Stimulated activated CD4-positive, alpha-beta T cell treated with anti-CD3 and anti-CD28 coated beads, TNF-alpha, amount 100 ng/mL, for 1 hour (primary cell): ENCODE results near the gene GRIN3B.

ENCODE experiments used
- DNase-seq, 3 donors: peaks; one replicate each; pipeline ENCODE4 v3.0.0-alpha.2; 2020; ENCODE audit warnings: low read depth in 3 of 3, low spot score in 1 of 3

Gene GRIN3B

DNA sequence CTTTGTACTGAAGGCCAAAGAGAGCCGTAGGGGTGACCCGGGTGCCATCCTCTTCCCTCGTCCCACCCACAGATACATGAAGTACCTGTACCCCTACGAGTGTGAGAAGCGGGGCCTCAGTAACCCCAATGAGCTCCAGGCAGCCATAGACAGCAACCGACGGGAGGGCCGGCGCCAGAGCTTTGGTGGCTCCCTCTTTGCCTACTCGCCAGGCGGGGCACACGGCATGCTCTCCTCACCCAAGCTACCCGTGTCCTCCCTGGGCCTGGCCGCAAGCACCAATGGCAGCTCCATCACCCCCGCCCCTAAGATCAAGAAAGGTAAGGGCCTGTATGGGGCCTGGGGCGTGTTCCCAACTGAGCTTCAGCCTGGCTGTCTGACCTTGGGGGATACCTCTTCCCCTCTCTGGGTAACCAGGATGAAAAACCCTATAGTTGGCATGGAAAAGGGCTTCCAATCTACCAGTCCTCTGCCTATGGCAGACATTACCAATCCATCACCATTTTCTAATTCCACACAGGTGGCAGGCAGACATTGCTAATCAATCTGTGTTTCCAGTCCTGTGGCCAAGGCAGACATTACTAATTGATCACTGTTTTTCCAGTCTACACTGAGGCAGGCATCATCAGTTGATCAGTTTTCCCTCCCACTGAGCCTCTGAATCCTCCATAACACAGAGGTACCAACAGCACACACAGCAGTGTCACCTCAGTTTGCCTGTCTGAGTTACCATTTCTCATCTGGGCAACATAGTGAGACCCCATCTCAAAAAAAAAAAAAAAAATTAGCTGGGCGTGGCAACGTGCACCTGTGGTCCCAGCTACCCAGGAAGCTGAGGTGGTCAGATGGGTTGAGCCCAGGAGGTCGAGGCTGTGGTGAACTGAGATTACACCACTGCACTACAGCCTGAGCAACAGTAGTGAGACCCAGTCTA lies 35.2 kb upstream of the GRIN3B start:
- no peak for DNase-seq

DNA sequence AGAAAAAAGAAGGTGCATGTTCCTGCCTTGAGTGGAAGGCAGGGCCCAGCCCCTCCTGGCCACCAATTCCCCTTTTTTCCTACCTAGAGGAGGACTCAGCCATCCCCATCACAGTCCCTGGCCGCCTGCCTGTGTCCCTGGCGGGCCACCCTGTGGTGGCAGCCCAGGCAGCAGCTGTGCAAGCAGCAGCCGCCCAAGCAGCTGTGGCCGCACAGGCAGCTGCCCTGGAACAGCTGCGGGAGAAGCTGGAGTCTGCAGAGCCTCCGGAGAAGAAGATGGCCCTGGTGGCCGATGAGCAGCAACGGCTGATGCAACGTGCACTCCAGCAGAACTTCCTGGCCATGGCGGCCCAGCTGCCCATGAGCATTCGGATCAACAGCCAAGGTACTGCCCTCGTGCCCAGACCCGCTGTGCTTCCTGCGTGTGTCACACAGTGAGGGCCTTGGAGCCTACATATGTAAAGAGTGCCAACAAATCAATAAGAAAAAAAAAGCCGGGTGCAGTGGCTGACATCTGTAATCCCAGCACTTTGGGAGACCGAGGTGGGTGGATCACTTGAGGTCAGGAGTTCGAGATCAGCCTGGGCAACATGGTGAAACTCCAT lies 33.6 kb upstream of the GRIN3B start:
- no peak for DNase-seq

DNA sequence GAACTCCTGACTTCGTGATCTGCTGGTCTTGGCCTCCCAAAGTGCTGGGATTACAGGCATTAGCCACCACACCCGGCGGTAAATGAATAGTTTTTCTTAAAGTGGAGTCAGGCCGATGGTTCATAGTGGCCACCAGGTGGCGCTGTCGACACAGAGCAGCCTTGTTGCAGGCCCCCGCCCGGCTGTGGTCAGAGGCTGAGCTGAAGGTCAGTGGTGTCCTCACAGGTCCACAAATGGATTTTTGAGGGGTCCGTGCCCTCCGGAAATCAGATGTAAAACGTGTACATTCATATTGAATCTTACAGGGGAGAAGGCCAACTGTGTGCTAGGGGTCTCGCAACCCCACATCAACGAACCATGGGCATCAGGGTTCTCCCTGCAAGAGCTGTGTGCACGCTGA lies 29.5 kb upstream of the GRIN3B start:
- DNase-seq: no peak

DNA sequence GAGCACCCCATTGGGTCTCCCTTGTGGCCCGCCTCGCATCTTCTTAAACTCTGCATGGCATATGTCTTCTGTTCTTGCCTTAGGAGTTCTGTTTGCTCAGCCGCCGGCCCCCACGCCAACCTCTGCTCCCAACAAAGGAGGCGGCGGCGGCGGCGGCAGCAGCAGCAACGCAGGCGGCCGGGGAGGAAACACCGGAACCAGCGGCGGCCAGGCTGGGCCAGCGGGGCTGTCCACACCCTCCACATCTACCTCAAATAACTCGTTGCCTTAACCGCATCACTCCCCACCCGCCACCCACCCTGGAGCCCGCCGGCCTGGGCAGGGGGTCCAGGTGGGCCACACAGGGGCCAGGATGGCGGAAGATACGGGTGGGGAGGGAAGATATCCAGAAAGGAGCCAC lies 28.4 kb upstream of the GRIN3B start:
- DNase-seq: no peak

DNA sequence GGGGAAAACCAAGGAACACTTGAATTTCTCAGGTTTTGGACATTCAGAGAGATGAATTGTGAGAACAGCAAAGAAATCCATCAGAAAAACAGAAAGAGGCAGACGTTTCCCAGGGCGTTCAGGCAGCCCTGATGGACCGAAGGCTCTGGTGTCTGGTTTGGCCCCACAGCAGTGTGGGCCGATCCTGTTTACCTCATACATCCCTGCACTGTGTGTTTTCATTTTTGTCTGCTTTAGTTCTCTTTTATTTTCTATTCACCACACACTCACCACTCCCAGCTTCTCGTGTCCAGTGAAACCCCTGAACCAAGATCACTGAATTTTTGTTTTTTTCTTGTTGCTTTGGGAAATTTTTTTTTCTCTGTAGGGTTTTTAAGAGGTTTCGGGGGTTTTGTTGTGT lies 27.9 kb upstream of the GRIN3B start:
- DNase-seq: no peak

DNA sequence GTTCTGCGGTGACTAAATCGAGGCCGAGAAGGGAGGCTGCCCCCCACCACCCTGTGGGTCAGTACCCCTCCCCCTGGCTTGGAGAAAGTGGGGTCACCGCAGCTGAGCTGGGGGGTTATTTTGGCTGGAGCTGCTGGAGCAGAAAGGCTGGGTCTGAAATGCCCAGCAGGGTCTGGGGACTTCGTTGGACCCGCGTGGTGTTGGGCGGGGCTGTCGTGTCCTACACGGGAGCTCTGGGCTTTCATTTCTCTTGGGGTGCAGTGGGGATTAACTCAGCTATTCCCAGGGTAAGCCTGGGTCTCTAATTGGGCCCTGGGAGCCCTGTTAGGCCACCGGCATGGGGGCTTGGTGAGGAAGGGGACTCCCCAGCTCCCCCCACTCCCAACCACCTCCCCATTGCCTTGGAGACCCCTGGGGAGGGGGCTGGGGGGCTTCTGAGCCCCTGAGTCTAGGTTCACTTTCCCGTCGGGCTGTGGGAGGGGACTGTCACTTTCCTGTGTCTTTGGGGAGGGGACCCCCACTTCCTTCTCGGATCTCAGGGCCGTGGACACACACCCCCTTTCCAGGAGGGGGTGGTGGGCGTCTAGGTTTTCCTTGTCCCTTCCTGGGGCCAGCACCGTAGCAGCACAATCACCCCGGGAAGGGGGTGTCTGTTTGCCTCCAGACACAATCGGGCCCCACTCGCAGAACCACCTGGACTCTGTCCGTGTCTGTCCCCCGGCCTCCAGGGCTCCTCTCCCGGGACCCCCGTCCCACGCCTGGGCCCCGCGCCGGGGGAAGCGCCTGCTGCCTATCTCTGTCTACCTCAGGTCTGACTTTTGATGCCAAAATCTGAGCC lies 26.3 kb upstream of the GRIN3B start:
- DNase-seq: no peak

DNA sequence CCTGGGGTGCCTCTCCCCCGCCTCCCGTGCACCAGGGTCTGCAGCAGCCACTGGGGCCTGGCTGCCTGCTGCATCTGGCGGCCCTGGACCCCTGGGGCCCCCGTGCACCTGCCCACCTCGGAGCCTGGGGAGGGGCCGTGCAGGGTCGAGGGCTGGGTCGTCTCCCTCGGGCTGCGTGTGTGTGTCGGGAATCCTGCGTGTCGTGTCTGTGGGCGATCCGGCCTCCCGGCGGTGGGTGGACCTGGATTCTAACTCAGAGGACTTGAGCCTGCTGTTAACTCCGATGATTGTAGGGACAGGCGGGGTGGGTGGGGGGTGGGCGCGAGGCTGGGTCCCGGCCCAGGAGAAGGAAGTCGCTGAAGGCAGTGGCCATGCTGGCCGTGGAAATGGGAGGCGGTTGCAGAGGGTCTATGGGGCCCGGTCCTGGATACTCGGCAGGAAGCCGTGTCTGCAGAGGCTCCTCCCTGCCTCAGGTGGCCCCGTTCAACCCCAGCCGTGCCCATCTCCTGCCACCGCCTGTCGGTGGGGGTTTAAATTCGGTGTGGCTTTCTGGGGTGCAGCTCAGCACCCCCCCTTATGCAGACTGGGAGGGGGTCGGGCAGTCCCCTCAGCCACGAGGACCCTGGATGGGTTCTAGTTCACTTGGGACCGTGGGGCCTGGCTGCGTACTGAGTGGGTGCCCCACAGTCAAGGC lies 25.5 kb upstream of the GRIN3B start:
- DNase-seq: no peak

DNA sequence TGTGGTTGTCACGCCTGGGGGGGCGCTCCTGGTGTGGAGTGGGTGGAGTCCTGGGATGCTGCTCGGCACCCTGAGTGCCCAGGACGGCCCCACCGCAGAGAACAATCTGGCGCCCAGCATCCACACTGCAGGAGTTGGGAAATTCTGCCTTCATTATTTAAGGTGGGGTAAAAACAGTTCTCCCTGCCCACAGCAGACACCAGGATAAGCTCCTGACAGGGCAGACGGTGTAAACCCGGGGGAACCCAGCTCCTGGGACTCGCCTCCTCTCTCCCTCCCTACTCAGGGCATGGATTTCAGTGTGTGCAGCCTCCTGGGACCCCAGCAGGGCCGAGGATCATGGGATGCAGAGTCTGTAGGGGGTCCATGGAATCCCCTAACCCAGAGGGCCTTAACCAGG lies 23.7 kb upstream of the GRIN3B start:
- DNase-seq: no peak

DNA sequence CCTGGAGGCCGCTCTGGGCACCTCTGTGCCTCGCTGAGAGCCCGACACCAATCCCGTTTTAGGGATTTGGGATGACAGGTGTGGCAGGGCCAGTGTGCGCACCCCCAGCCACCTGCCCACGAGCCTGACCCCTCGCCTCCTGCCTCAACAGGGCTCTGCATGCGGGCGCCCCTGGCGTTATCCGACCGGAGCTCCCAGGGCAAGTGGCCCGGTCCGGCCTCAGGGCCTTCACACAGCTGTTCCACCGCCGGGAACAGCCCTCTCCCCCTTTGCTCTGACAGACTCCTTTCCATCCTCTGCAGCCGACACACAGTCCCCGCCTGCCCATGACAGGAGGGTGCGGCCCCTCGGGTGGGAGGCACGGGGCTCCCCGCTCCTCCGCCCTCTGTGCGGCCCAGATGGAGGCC lies 23.2 kb upstream of the GRIN3B start:
- no peak for DNase-seq

DNA sequence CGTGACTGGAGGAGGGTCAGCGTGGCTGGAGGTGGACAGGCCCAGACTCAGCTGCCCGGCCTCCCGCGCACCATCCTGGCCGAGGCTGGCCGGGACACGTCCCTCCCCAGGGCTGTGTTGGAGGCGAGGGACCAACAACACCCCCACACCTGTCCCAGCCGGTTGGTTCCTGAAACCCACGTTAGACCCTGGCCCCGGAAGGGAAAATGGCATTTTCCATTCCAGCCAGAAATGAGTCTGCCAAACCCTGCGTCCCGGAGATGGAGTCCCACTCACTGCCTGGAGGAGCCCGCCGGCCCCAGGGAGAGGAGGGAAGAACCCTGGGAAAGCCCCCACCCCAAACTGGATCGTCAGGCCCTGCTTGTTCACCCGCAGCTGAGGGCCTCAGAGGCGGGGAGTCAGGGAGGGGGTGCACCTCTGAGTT lies 20.9 kb upstream of the GRIN3B start:
- no peak for DNase-seq

DNA sequence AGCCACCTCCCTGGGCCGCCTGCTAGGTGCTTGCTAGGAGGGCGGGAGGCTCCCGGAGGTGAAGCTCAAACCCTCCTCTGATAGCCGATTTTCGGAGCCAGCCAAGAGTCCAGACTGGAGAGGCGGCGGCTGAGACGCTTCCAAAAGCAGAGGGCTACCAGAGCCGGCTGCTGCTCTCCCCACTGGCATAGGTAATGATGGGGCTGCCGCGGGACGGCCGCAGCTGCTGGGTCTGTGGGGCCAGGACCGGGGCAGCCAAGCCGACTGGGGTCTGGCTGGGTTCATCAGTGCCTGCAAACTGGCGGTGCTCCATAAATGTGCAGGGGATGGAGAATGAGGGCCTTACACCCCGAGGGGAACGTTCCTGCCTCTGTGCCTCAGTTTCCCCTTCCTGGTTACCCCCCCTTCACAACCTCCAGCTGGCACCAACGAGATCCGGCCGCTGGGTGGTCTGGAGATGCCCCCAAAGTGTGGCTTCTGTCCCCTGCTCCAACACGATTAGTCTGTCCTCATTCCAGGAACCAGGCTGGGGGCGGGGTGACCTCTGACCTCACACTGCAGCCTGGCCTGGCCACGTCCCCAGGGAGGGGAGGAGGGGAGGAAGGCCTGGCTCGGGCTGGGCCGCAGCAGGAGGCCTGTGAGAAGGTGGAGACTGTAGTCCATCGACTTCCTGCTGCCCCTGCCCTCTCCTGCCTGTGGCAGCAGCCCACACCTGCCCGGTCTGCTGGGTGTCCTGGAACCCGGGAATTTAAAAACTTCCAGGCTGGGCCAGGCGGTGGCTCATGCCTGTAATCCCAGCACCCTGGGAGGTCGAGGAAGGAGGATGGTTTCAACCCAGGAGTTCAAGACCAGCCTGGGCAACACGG lies 19.9 kb upstream of the GRIN3B start:
- no peak for DNase-seq

DNA sequence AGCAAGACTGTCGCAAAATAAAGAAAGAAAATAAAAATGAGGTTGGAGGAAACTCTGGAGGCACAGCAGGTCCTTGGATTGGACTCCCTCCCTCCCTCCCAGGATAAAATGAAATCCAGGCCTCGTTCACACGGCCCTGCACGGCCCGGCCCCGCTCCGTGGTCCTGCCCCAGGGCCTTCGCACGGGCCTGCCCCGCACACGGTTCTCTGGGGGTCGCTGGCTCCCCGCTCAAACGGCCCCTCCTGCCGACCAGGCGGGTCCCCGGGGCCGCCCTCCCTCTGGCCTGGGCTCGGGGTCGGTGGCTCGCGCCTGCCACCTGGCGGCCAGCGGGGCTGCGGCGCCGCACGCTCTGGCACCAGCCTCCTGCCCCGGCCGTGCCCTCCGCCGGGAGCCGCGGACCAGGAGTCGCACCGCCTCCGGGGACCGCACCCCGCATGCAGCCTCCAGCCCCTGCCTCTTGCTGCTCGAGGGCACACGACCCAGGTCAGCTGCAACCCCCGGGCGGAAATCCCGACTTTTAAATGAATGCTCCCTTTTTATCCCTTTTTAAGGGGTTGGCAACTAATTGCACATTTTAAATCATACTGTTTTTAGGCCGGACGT lies 17.6 kb upstream of the GRIN3B start:
- peak; percentile 28 to 77 (median 63) for DNase-seq

DNA sequence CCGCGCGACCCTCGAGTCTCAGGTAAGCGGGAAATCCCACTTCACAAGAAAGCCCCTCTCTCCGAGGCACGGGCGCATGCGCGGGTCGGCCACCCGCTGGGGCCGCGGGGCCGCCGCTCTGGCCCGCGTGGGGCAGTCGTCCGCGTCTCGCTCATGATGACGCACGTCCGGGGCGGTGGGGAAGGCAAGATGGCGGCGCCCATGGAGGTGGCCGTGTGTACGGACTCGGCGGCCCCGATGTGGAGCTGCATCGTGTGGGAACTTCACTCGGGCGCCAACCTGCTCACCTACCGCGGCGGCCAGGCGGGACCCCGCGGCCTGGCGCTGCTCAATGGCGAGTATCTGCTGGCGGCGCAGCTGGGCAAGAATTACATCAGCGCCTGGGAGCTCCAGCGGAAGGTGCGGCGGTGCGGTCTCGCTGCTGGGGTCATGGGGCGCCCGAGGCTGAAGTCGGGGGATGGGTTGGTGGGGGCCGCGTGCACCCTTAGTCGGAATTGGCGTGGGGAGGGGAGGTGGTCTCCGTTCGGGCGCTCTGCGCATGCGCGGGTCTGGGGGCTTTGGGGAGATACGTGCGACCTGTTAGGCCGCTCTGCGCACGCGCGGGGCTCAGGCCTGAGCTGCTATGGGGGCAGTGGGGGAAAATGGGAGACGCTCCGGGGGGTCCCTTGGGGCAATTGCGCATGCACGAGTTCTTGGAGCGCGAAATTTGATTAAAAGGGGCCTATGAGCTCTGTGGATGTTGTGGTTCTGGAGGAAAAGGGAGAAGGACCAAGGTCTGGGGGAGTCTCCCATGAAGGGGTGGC lies 15.9 kb upstream of the GRIN3B start, which contains the start of gene WDR18:
Gene WDR18, plus strand, starts transcription at position 181 of the 803 bp plus-strand sequence. Its CDS starts 9 bp downstream, at position 190.
- peak; percentile 51 to 86 (median 73) for DNase-seq

DNA sequence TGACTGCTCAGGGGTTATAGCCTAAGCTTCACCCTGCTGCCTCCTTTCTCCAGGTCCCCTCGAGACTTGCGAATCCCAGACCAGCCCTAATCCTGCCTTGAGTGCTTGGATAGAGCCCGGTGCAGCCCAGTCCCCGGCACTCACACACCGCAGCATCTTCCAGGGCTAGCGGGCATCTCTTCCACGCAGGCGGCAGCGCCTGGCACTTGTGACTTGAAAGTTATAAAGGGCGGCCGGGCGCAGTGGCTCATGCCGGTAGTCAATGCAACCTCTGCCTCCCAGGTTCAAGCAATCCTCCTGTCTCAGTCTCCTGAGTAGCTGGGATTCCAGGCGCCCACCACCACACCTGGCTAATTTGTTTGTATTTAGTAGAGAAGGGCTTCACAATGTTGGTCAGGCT lies 14.1 kb upstream of the GRIN3B start:
- no peak for DNase-seq

DNA sequence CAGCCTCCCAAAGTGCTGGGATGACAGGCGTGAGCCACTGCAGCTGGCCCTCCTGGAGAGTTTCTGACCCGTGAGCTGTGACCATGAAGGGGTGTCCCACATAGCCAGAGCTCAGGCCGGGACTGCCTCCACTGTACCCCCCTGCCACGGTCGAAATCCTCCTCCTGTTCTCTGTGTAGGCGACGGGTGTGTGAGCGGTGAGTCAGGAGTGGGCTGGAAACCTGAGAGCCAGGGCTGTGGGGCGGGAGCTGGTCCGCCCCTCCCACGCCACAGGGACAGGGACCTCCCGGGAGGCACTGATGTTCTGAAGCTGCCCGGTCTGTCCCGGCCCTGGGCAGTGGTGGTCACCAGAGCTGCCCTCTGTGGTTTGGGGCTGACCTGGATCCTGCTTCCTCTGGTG lies 12.1 kb upstream of the GRIN3B start:
- no peak for DNase-seq

DNA sequence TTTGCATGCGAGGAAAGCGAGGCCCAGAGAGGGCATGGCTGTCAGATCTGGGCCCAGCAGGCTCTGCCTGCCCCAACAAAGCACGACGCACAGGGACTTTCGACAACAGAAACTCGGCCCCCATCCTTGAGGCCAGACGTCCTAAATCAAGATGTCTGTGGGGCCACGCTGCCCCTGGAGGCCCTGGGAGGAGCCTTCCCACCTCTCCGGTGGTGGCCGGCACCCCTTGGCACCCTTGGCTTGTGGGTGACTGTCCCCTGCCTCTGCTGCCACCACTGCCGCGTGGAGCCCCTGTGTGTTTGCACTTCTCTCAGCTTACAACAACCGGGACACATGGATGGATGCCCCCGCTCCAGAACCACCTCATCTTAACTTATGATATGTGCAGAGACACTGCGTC lies 11.7 kb upstream of the GRIN3B start:
- DNase-seq: no peak

DNA sequence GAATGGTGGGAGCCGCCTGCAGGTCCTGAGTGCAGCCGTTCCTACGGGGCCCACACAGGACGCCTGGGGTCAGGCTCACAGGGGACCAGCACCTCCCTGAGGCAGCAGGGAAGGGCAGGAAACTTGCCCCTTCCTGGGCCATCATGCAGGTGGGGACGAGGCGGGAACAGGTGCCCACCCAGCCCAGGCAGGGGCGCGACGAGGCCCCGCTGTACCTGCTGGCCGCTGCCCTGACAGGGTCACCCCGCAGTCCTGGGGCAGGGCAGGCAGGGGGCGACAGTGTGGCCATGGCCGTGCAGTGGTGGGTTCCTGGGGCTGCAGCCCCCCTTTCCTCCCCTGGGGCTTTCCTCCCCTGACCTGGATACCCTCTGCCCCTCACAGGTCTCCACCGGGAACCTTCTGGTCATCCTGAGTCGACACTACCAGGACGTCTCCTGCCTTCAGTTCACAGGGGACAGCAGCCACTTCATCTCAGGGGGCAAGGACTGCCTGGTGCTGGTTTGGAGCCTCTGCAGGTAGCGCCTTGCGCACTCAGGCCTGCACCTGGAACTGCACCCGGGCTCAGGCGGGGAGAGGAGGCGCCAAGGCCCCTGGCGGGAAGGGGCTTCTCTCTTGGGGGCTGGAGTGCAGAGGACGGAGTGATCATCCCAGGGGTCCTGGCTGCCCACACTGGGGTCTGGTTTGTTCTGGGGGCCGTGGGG lies 10.7 kb upstream of the GRIN3B start:
- DNase-seq: no peak

DNA sequence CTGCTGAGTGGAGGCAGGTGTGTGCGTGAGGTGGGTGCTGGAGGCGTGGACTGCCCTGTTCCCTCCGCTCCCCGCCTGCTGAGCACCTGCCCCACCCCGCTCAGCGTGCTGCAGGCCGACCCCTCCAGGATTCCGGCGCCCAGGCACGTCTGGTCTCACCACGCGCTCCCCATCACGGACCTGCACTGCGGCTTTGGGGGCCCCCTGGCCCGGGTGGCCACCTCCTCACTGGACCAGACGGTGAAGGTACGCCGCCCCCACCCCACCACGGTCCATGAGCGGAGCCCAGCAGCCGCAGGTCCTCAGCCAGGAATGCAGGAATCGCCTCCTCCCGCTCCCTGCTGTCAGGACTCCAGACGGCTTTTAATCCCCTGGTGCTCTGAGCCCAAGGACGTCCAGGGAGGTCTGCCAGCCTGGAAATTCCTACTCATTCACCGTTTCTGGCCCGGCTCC lies 10.1 kb upstream of the GRIN3B start:
- DNase-seq: no peak
